ENCODE data around the gene CEACAM3. TPM values are rescaled to one million over a fixed set of nuclear protein-coding genes. Genes with fewer than 3 reads are reported as not detected.
A peak's percentile ranks its signal among the peaks of the same experiment; 100 is the strongest.

Gene CEACAM3
- total RNA-seq, 5 donors from 2014 or later (not counting 1 experiment from before 2014, with no cell fraction given): not detected

GRCh38 chr19:41850381-41850780, 54.0 kb downstream of the CEACAM3 start:
- Mint-ChIP-seq H3K36me3 (no peaks in the 10 kb centered on the region), H3K4me3 (no peak overlapping the region), H3K9me3 (no peaks in the 10 kb centered on the region), H3K27ac (no peak overlapping the region), H3K4me1 (no peaks in the 10 kb centered on the region), H3K27me3 (peaks cover 2 to 3% of the 10 kb centered on the region in 2 donors)
- ATAC-seq (replicated peaks in 1 of 4): no peak
- no peaks in the 10 kb centered on the region for H3K36me3 ChIP-seq (ENCODE audit: control insufficient read depth in 2 of 2, extremely low read depth in 1 of 2, insufficient read depth in 1 of 2, low read length in 1 of 2)
- no peaks in the 10 kb centered on the region for H3K9me3 ChIP-seq
- peaks cover 0 to 8% of the 10 kb centered on the region in 2 experiments for H3K27me3 ChIP-seq (replicated peaks in 1 of 2; ENCODE audit: control insufficient read depth in 2 of 2, extremely low read depth in 1 of 2, insufficient read depth in 2 of 2, low read length in 1 of 2)
- DNase-seq: no peak
- no peak overlapping the region for H3K4me3 ChIP-seq (ENCODE audit: control insufficient read depth in 1 of 2, extremely low read depth in 1 of 2, low read length in 1 of 2)
- 70% methylated on average over 4 of the region's 5 CpGs for WGBS (ENCODE audit: insufficient coverage)
- CTCF ChIA-PET: no interaction called here
- POLR2A ChIA-PET: no interaction called here
- H3K27ac ChIP-seq (ENCODE audit: low read length): no peak overlapping the region
- no peaks in the 10 kb centered on the region for H3K4me1 ChIP-seq (ENCODE audit: control insufficient read depth in 1 of 2, extremely low read depth in 1 of 2, insufficient read depth in 2 of 2, low read length in 2 of 2)

GRCh38 chr19:41851456-41851855, 55.1 kb downstream of the CEACAM3 start:
- Histone ChIP-seq H3K27me3 (replicated peaks in 1 of 2; ENCODE audit: control insufficient read depth in 2 of 2, extremely low read depth in 1 of 2, insufficient read depth in 2 of 2, low read length in 1 of 2) (peaks cover 0 to 8% of the 10 kb centered on the region in 2 experiments), H3K9me3 (no peaks in the 10 kb centered on the region), H3K36me3 (ENCODE audit: control insufficient read depth in 2 of 2, extremely low read depth in 1 of 2, insufficient read depth in 1 of 2, low read length in 1 of 2) (no peaks in the 10 kb centered on the region), H3K27ac (ENCODE audit: low read length) (no peak overlapping the region), H3K4me3 (ENCODE audit: control insufficient read depth in 1 of 2, extremely low read depth in 1 of 2, low read length in 1 of 2) (no peak overlapping the region), H3K4me1 (ENCODE audit: control insufficient read depth in 1 of 2, extremely low read depth in 1 of 2, insufficient read depth in 2 of 2, low read length in 2 of 2) (no peaks in the 10 kb centered on the region)
- POLR2A ChIA-PET: no interaction called here
- Mint-ChIP-seq H3K36me3 (no peaks in the 10 kb centered on the region), H3K4me1 (no peaks in the 10 kb centered on the region), H3K9me3 (no peaks in the 10 kb centered on the region), H3K27ac (no peak overlapping the region), H3K4me3 (no peak overlapping the region), H3K27me3 (peaks cover 2 to 3% of the 10 kb centered on the region in 2 donors)
- 100% methylated on average over 2 of the region's 4 CpGs for WGBS (ENCODE audit: insufficient coverage)
- DNase-seq: no peak
- CTCF ChIA-PET: interaction anchor here in 1 of 2 donors (1.0 kb wide), 1 partner anchor 17 kb away, joined by 4 read pairs; no protein-coding TSS in a partner anchor
- ATAC-seq (replicated peaks in 1 of 4): no peak

GRCh38 chr19:41853344-41853743, 57.0 kb downstream of the CEACAM3 start:
- H3K4me3 Mint-ChIP-seq: no peak overlapping the region
- no peaks in the 10 kb centered on the region for H3K36me3 Mint-ChIP-seq
- peaks cover 2 to 3% of the 10 kb centered on the region in 2 donors for H3K27me3 Mint-ChIP-seq
- H3K9me3 ChIP-seq: no peaks in the 10 kb centered on the region
- no peaks in the 10 kb centered on the region for H3K4me1 ChIP-seq (ENCODE audit: control insufficient read depth in 1 of 2, extremely low read depth in 1 of 2, insufficient read depth in 2 of 2, low read length in 2 of 2)
- H3K4me3 ChIP-seq (ENCODE audit: control insufficient read depth in 1 of 2, extremely low read depth in 1 of 2, low read length in 1 of 2): no peak overlapping the region
- POLR2A ChIA-PET: no interaction called here
- no peaks in the 10 kb centered on the region for H3K9me3 Mint-ChIP-seq
- no peaks in the 10 kb centered on the region for H3K27me3 ChIP-seq (replicated peaks in 1 of 2; ENCODE audit: control insufficient read depth in 2 of 2, extremely low read depth in 1 of 2, insufficient read depth in 2 of 2, low read length in 1 of 2)
- no peak overlapping the region for H3K27ac ChIP-seq (ENCODE audit: low read length)
- CTCF ChIA-PET: interaction anchor here in 1 of 2 donors (1.4 kb wide), 1 partner anchor 17 kb away, joined by 3 read pairs; no protein-coding TSS in a partner anchor
- no peak overlapping the region for H3K27ac Mint-ChIP-seq
- no peak for ATAC-seq (replicated peaks in 1 of 4)
- H3K4me1 Mint-ChIP-seq: no peaks in the 10 kb centered on the region
- no peaks in the 10 kb centered on the region for H3K36me3 ChIP-seq (ENCODE audit: control insufficient read depth in 2 of 2, extremely low read depth in 1 of 2, insufficient read depth in 1 of 2, low read length in 1 of 2)
- no peak for DNase-seq
- no CpG with 5 or more reads among the region's 2 CpGs for WGBS (ENCODE audit: insufficient coverage)

- Histone ChIP-seq H3K4me3 (ENCODE audit: control insufficient read depth in 1 of 2, extremely low read depth in 1 of 2, low read length in 1 of 2) (no peak overlapping the region), H3K27me3 (replicated peaks in 1 of 2; ENCODE audit: control insufficient read depth in 2 of 2, extremely low read depth in 1 of 2, insufficient read depth in 2 of 2, low read length in 1 of 2) (no peaks in the 10 kb centered on the region), H3K27ac (ENCODE audit: low read length) (no peak overlapping the region), H3K36me3 (ENCODE audit: control insufficient read depth in 2 of 2, extremely low read depth in 1 of 2, insufficient read depth in 1 of 2, low read length in 1 of 2) (no peaks in the 10 kb centered on the region), H3K9me3 (no peaks in the 10 kb centered on the region), H3K4me1 (ENCODE audit: control insufficient read depth in 1 of 2, extremely low read depth in 1 of 2, insufficient read depth in 2 of 2, low read length in 2 of 2) (no peaks in the 10 kb centered on the region)
- Mint-ChIP-seq H3K9me3 (no peaks in the 10 kb centered on the region), H3K36me3 (no peaks in the 10 kb centered on the region), H3K4me1 (no peaks in the 10 kb centered on the region), H3K27ac (no peak overlapping the region), H3K27me3 (peaks cover 2 to 3% of the 10 kb centered on the region in 2 donors), H3K4me3 (no peak overlapping the region)
- DNase-seq (no peak), ATAC-seq (replicated peaks in 1 of 4) (no peak)
- POLR2A ChIA-PET: no interaction called here
- no CpG with 5 or more reads among the region's 2 CpGs for WGBS (ENCODE audit: insufficient coverage)
- CTCF ChIA-PET: no interaction called here
These were observed 57.4 kb downstream of the CEACAM3 start for GRCh38 chr19:41853768-41854167.

GRCh38 chr19:41859213-41859617, 62.8 kb downstream of the CEACAM3 start:
- H3K36me3 Mint-ChIP-seq: peaks cover 30% of the 10 kb centered on the region
- H3K27me3 ChIP-seq (replicated peaks in 1 of 2; ENCODE audit: control insufficient read depth in 2 of 2, extremely low read depth in 1 of 2, insufficient read depth in 2 of 2, low read length in 1 of 2): no peaks in the 10 kb centered on the region
- H3K27ac ChIP-seq (ENCODE audit: low read length): peak overlapping the region; percentile 88
- peaks cover 27 to 42% of the 10 kb centered on the region in 2 experiments for H3K4me1 ChIP-seq (ENCODE audit: control insufficient read depth in 1 of 2, extremely low read depth in 1 of 2, insufficient read depth in 2 of 2, low read length in 2 of 2)
- H3K4me1 Mint-ChIP-seq: peaks cover 37 to 41% (median 39%) of the 10 kb centered on the region in 3 donors
- H3K4me3 Mint-ChIP-seq: peak overlapping the region; percentile 80 to 95 (median 93)
- no peaks in the 10 kb centered on the region for H3K9me3 ChIP-seq
- peak overlapping the region; percentile 96 to 99 for H3K27ac Mint-ChIP-seq
- peaks cover 0 to 34% of the 10 kb centered on the region in 2 donors for H3K36me3 ChIP-seq (ENCODE audit: control insufficient read depth in 2 of 2, extremely low read depth in 1 of 2, insufficient read depth in 1 of 2, low read length in 1 of 2)
- POLR2A ChIA-PET: interaction anchor here (0.6 to 1.0 kb wide), 6 partner anchors 16 to 1099 kb away, joined by 3 to 9 read pairs (median 3); no protein-coding TSS in a partner anchor
- no peaks in the 10 kb centered on the region for H3K27me3 Mint-ChIP-seq
- CTCF ChIA-PET: interaction anchor here (0.6 to 3.0 kb wide), 11 partner anchors 12 to 176 kb away, joined by 3 to 15 read pairs (median 6); no protein-coding TSS in a partner anchor
- H3K9me3 Mint-ChIP-seq: no peaks in the 10 kb centered on the region
- no peak for DNase-seq
- peak overlapping the region; percentile 83 to 96 for H3K4me3 ChIP-seq (ENCODE audit: control insufficient read depth in 1 of 2, extremely low read depth in 1 of 2, low read length in 1 of 2)
- ATAC-seq (replicated peaks in 1 of 4): no peak
- WGBS (ENCODE audit: insufficient coverage): 4% methylated on average over 7 of the region's 8 CpGs

- ChIA-PET POLR2A (interaction anchor here (0.6 to 1.0 kb wide), 6 partner anchors 15 to 1099 kb away, joined by 3 to 5 read pairs (median 3); no protein-coding TSS in a partner anchor), CTCF (interaction anchor here in 1 of 2 donors (0.6 to 3.0 kb wide), 13 partner anchors 11 to 421 kb away, joined by 3 to 15 read pairs (median 4); no protein-coding TSS in a partner anchor)
- 0% methylated on average over 73 of the region's 76 CpGs for WGBS (ENCODE audit: insufficient coverage)
- peak within 1 kb of the TSS; percentile 83 to 96 for H3K4me3 ChIP-seq (ENCODE audit: control insufficient read depth in 1 of 2, extremely low read depth in 1 of 2, low read length in 1 of 2)
- ATAC-seq (replicated peaks in 1 of 4) (peak; percentile 86 to 90 (median 88)), DNase-seq (peak; percentile 93 to 99 (median 97))
- Mint-ChIP-seq H3K4me1 (peaks cover 41 to 48% (median 45%) of the 10 kb centered on the region in 3 donors), H3K36me3 (peaks cover 36% of the 10 kb centered on the region), H3K27me3 (no peaks in the 10 kb centered on the region), H3K27ac (peak within 1 kb of the TSS; percentile 96 to 99), H3K4me3 (peak within 1 kb of the TSS; percentile 80 to 95 (median 93)), H3K9me3 (no peaks in the 10 kb centered on the region)
- peak within 1 kb of the TSS; percentile 88 for H3K27ac ChIP-seq (ENCODE audit: low read length)
- H3K36me3 ChIP-seq (ENCODE audit: control insufficient read depth in 2 of 2, extremely low read depth in 1 of 2, insufficient read depth in 1 of 2, low read length in 1 of 2): peaks cover 3 to 40% of the 10 kb centered on the region in 2 donors
- no peaks in the 10 kb centered on the region for H3K27me3 ChIP-seq (replicated peaks in 1 of 2; ENCODE audit: control insufficient read depth in 2 of 2, extremely low read depth in 1 of 2, insufficient read depth in 2 of 2, low read length in 1 of 2)
- H3K9me3 ChIP-seq: no peaks in the 10 kb centered on the region
- peaks cover 27 to 48% of the 10 kb centered on the region in 2 experiments for H3K4me1 ChIP-seq (ENCODE audit: control insufficient read depth in 1 of 2, extremely low read depth in 1 of 2, insufficient read depth in 2 of 2, low read length in 2 of 2)
These were observed 63.4 kb downstream of the CEACAM3 start, which contains the start of gene RPS19 for GRCh38 chr19:41859618-41860418. TSS of gene RPS19 (plus strand) at chr19:41860255. CDS start at chr19:41860775, 520 bp downstream.
